ENCODE data around the gene OGFRL1.
"Not testable (repeated sequence)": the region's sequence is repeated elsewhere in the genome, so short reads cannot be mapped to it uniquely, and the experiment has no call there.

The OGFRL1 gene

DNA sequence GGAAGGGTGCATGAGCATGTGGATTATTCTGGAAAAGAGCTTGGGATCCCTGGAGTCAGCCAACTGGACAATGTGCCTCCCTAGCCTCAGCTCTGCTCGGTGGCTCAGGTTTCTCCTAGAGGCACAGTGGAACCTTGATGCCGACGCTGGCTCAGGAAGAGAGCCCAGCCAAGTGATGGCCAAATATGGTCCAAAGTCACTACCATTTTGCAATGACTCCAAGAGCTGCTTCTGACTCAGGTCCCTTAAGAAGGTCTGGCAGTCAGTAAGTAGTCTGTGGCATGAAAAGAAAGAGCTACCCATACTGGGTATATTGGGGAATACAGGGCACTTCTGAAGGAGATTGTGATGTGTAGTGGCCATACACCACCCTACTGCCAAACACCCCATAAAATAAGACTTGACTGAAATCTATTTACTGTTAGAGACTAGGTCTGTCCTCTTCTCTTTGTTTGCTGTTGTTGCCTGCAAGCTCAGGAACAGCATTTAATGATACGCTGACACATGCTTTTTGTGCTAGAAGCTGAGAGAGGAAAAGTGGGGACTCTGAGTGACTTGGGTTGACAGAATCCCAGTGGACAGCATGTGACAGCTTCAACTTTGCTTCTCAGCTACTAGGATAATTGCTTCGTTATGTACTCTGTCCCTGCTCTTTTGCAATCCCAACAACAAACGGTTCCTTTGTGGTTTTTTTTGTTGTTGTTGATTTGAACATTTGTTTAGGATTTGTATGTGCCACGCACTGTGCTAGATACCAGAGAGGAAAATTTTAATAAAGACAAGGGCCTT, 30.3 kb upstream of the OGFRL1 start:
- no peak overlapping the region for H3K4me3 ChIP-seq (ENCODE audit: low read depth in 1 of 2, low read length in 2 of 2)
- no peaks in the 10 kb centered on the region for H3K4me1 ChIP-seq (ENCODE audit: control insufficient read depth in 1 of 2, insufficient read depth in 2 of 2, low read length in 2 of 2)
- no peaks in the 10 kb centered on the region for H3K9me3 ChIP-seq (ENCODE audit: control insufficient read depth in 1 of 2, low read length in 2 of 2)
- H3K27ac ChIP-seq (ENCODE audit: low read length): no peak overlapping the region
- H3K27me3 ChIP-seq (ENCODE audit: low read depth, low read length): no peaks in the 10 kb centered on the region
- no peaks in the 10 kb centered on the region for H3K36me3 ChIP-seq (ENCODE audit: control insufficient read depth in 1 of 2, insufficient read depth in 2 of 2, low read length in 2 of 2)

GRCh38 chr6:71259888-71260604, 28.6 kb upstream of the OGFRL1 start:
- H3K27me3 ChIP-seq (ENCODE audit: low read depth, low read length): no peaks in the 10 kb centered on the region
- H3K27ac ChIP-seq (ENCODE audit: low read length): no peak overlapping the region
- H3K36me3 ChIP-seq (ENCODE audit: control insufficient read depth in 1 of 2, insufficient read depth in 2 of 2, low read length in 2 of 2): no peaks in the 10 kb centered on the region
- no peak overlapping the region for H3K4me3 ChIP-seq (ENCODE audit: low read depth in 1 of 2, low read length in 2 of 2)
- H3K4me1 ChIP-seq (ENCODE audit: control insufficient read depth in 1 of 2, insufficient read depth in 2 of 2, low read length in 2 of 2): no peaks in the 10 kb centered on the region
- H3K9me3 ChIP-seq (ENCODE audit: control insufficient read depth in 1 of 2, low read length in 2 of 2): no peaks in the 10 kb centered on the region

DNA sequence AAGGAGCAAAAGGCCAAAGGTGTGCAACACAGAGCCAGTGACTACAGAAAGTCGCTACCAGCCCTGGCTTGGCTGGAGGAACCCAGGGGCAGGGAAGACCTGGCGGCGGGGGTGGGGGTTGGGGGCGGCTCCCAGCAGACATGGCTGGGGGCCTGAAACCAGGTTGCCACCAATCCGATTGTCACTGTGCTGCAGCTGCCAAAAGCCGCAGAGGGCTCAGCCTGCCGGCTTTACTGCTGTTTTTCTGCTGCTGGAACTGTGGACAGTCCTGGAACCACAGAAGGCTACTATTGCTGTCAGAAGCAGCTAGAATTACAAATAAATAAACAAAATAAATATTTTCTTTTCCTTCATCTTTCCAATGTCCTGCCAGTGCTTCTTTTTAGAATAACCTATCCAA, 25.7 kb upstream of the OGFRL1 start:
- Histone ChIP-seq H3K9me3 (ENCODE audit: control insufficient read depth in 1 of 2, low read length in 2 of 2) (no peaks in the 10 kb centered on the region), H3K4me1 (ENCODE audit: control insufficient read depth in 1 of 2, insufficient read depth in 2 of 2, low read length in 2 of 2) (no peaks in the 10 kb centered on the region), H3K4me3 (ENCODE audit: low read depth in 1 of 2, low read length in 2 of 2) (no peak overlapping the region), H3K27me3 (ENCODE audit: low read depth, low read length) (no peaks in the 10 kb centered on the region), H3K36me3 (ENCODE audit: control insufficient read depth in 1 of 2, insufficient read depth in 2 of 2, low read length in 2 of 2) (no peaks in the 10 kb centered on the region), H3K27ac (ENCODE audit: low read length) (no peak overlapping the region)

DNA sequence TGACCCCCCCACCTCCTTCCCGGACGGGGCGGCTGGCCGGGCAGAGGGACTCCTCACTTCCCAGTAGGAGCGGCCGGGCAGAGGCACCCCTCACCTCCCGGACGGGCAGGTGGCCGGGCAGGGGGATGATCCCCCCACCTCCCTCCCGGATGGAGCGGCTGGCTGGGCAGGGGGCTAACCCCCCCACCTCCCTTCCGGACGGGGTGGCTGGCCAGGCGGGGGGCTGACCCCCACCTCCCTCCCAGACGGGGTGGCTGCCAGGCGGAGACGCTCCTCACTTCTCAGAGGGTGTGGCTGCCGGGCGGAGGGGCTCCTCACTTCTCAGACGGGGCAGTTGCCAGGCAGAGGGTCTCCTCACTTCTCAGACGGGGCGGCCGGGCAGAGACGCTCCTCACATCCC, 22.2 kb upstream of the OGFRL1 start:
- not testable (repeated sequence) for H3K9me3 ChIP-seq (ENCODE audit: control insufficient read depth in 1 of 2, low read length in 2 of 2)

GRCh38 chr6:71268735-71269437, 19.7 kb upstream of the OGFRL1 start:
- no peaks in the 10 kb centered on the region for H3K36me3 ChIP-seq (ENCODE audit: control insufficient read depth in 1 of 2, insufficient read depth in 2 of 2, low read length in 2 of 2)
- H3K4me3 ChIP-seq (ENCODE audit: low read depth in 1 of 2, low read length in 2 of 2): no peak overlapping the region
- H3K27ac ChIP-seq (ENCODE audit: low read length): no peak overlapping the region

More for the DNA sequence above, 22.2 kb upstream of the OGFRL1 start:
- H3K4me3 ChIP-seq (ENCODE audit: low read depth in 1 of 2, low read length in 2 of 2); H3K27ac ChIP-seq (ENCODE audit: low read length); H3K36me3 ChIP-seq (ENCODE audit: control insufficient read depth in 1 of 2, insufficient read depth in 2 of 2, low read length in 2 of 2); H3K4me1 ChIP-seq (ENCODE audit: control insufficient read depth in 1 of 2, insufficient read depth in 2 of 2, low read length in 2 of 2); H3K27me3 ChIP-seq (ENCODE audit: low read depth, low read length): not testable (repeated sequence)

DNA sequence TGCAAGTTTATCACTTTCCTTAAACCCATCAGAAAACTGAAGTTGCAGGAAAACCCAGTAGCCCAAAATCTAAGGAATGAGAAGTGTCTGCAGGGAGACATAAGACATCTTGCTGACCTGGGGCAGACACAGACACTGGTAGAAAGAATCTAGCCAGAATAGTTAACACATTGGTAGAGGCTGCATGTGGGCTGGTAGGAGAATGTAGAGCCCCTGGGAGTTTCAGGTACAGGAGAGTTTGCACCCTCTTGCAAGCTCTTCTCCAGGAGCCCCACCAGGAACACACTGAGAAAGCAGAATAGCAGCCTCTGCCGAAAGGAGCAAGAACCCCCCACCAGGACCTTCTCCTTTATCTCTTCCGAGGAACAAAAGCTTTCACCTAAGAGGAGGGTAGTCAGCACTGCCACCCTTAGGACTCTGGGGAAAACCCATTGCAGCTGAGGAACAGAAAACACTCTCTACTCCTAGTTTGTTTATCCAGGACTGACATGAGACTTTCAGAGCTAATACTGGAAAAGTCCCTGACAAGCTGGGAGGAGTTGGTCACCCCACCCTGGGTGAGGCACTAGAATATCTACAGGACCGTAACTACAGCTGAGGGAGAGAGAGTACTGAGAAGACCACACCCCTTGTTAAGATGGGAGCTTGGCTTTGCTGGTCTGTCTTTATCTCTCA, 10.5 kb upstream of the OGFRL1 start:
- Histone ChIP-seq H3K36me3 (ENCODE audit: control insufficient read depth in 1 of 2, insufficient read depth in 2 of 2, low read length in 2 of 2) (no peaks in the 10 kb centered on the region), H3K27ac (ENCODE audit: low read length) (no peak overlapping the region), H3K4me3 (ENCODE audit: low read depth in 1 of 2, low read length in 2 of 2) (no peak overlapping the region), H3K9me3 (ENCODE audit: control insufficient read depth in 1 of 2, low read length in 2 of 2) (no peaks in the 10 kb centered on the region), H3K27me3 (ENCODE audit: low read depth, low read length) (no peaks in the 10 kb centered on the region), H3K4me1 (ENCODE audit: control insufficient read depth in 1 of 2, insufficient read depth in 2 of 2, low read length in 2 of 2) (no peaks in the 10 kb centered on the region)

More at GRCh38 chr6:71268735-71269437, 19.7 kb upstream of the OGFRL1 start:
- Histone ChIP-seq H3K27me3 (ENCODE audit: low read depth, low read length) (no peaks in the 10 kb centered on the region), H3K4me1 (ENCODE audit: control insufficient read depth in 1 of 2, insufficient read depth in 2 of 2, low read length in 2 of 2) (no peaks in the 10 kb centered on the region), H3K9me3 (ENCODE audit: control insufficient read depth in 1 of 2, low read length in 2 of 2) (peaks cover 0 to 3% of the 10 kb centered on the region in 2 donors)

DNA sequence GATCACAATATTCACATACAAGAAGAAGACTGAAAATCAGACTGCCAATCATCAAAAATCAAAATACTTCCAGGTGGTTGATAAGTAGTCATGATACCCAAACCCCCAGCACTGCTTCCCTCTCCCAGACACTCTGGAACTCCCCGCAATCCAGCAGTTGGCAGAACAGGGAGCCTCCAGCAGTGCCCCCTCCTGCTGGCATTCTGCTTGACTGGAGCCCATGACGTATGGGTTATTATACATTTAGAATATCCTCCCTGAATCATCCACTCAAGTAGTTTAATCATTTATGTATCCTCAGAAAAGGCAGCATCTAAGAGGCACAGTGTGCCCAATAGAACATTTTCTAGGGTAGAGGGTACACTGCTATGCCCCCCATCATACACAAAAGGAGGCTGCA, 9.3 kb upstream of the OGFRL1 start:
- no peaks in the 10 kb centered on the region for H3K27me3 ChIP-seq (ENCODE audit: low read depth, low read length)

DNA sequence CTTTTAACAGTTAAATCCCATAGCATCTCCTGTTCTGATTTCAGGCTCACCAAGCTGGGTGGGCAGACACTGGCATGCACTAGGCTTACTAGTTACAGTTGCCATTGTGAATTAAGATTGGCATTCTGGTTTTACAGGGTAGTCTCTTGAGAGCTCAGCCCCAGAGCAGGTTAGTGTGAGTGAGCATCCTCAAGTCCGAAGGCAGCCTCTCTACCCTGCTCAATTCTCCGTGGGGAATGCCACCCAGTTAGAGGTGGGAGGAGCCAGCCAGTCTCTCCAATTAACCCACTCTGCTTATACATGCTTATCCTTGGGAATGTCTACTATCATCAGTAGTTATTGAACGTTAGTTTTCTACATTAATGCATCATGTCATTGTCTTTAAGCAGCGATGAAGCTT, 8.9 kb upstream of the OGFRL1 start:
- no peak overlapping the region for H3K27ac ChIP-seq (ENCODE audit: low read length)
- no peaks in the 10 kb centered on the region for H3K27me3 ChIP-seq (ENCODE audit: low read depth, low read length)
- H3K4me1 ChIP-seq (ENCODE audit: control insufficient read depth in 1 of 2, insufficient read depth in 2 of 2, low read length in 2 of 2): no peaks in the 10 kb centered on the region
- H3K36me3 ChIP-seq (ENCODE audit: control insufficient read depth in 1 of 2, insufficient read depth in 2 of 2, low read length in 2 of 2): no peaks in the 10 kb centered on the region
- no peak overlapping the region for H3K4me3 ChIP-seq (ENCODE audit: low read depth in 1 of 2, low read length in 2 of 2)
- H3K9me3 ChIP-seq (ENCODE audit: control insufficient read depth in 1 of 2, low read length in 2 of 2): no peaks in the 10 kb centered on the region

More for the DNA sequence above, 9.3 kb upstream of the OGFRL1 start:
- Histone ChIP-seq H3K4me1 (ENCODE audit: control insufficient read depth in 1 of 2, insufficient read depth in 2 of 2, low read length in 2 of 2) (no peaks in the 10 kb centered on the region), H3K36me3 (ENCODE audit: control insufficient read depth in 1 of 2, insufficient read depth in 2 of 2, low read length in 2 of 2) (no peaks in the 10 kb centered on the region), H3K4me3 (ENCODE audit: low read depth in 1 of 2, low read length in 2 of 2) (no peak overlapping the region), H3K9me3 (ENCODE audit: control insufficient read depth in 1 of 2, low read length in 2 of 2) (no peaks in the 10 kb centered on the region), H3K27ac (ENCODE audit: low read length) (no peak overlapping the region)

GRCh38 chr6:71280701-71281100, 7.9 kb upstream of the OGFRL1 start:
- Histone ChIP-seq H3K36me3 (ENCODE audit: control insufficient read depth in 1 of 2, insufficient read depth in 2 of 2, low read length in 2 of 2) (no peaks in the 10 kb centered on the region), H3K27me3 (ENCODE audit: low read depth, low read length) (no peaks in the 10 kb centered on the region), H3K9me3 (ENCODE audit: control insufficient read depth in 1 of 2, low read length in 2 of 2) (no peaks in the 10 kb centered on the region), H3K4me1 (ENCODE audit: control insufficient read depth in 1 of 2, insufficient read depth in 2 of 2, low read length in 2 of 2) (no peaks in the 10 kb centered on the region), H3K4me3 (ENCODE audit: low read depth in 1 of 2, low read length in 2 of 2) (no peak overlapping the region), H3K27ac (ENCODE audit: low read length) (no peak overlapping the region)

DNA sequence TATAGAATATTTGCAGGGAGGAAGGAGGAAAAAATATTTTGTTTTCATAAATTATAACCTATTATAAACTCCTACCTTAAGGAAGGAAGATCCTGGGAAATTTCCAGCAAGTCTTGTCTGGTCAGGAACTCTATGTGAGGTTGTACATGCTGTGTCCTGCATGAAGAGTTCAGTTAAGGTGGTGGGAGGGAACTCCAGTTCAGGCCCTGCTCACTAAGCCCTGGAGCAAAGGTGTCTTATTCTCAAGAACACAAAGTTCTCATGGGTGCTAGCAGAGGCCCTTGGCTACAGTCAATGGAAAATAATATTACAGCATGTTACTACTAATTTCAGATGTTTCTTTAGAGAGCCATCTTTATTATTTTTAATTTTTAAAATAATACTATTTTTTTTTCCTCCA, 3.8 kb upstream of the OGFRL1 start:
- Histone ChIP-seq H3K4me1 (ENCODE audit: control insufficient read depth in 1 of 2, insufficient read depth in 2 of 2, low read length in 2 of 2) (peaks cover 4 to 17% of the 10 kb centered on the region in 2 donors), H3K27me3 (ENCODE audit: low read depth, low read length) (no peaks in the 10 kb centered on the region), H3K9me3 (ENCODE audit: control insufficient read depth in 1 of 2, low read length in 2 of 2) (no peaks in the 10 kb centered on the region), H3K27ac (ENCODE audit: low read length) (no peak overlapping the region), H3K4me3 (ENCODE audit: low read depth in 1 of 2, low read length in 2 of 2) (no peak overlapping the region), H3K36me3 (ENCODE audit: control insufficient read depth in 1 of 2, insufficient read depth in 2 of 2, low read length in 2 of 2) (no peaks in the 10 kb centered on the region)

GRCh38 chr6:71287038-71287437, 1.6 kb upstream of the OGFRL1 start:
- Histone ChIP-seq H3K27ac (ENCODE audit: low read length) (peak overlapping the region; percentile 11), H3K27me3 (ENCODE audit: low read depth, low read length) (no peaks in the 10 kb centered on the region), H3K9me3 (ENCODE audit: control insufficient read depth in 1 of 2, low read length in 2 of 2) (no peaks in the 10 kb centered on the region), H3K4me1 (ENCODE audit: control insufficient read depth in 1 of 2, insufficient read depth in 2 of 2, low read length in 2 of 2) (peaks cover 12 to 29% of the 10 kb centered on the region in 2 donors), H3K36me3 (ENCODE audit: control insufficient read depth in 1 of 2, insufficient read depth in 2 of 2, low read length in 2 of 2) (no peaks in the 10 kb centered on the region), H3K4me3 (ENCODE audit: low read depth in 1 of 2, low read length in 2 of 2) (peak overlapping the region in 1 of 2 donors; percentile 26)

Measured in muscle layer of duodenum (tissue), 2 donors.